ENCODE data around the gene PLEKHH1. TPM values are rescaled to one million over a fixed set of nuclear protein-coding genes. Genes with fewer than 3 reads are reported as not detected.

Gene PLEKHH1
- total RNA-seq, 1 donor from 2014 or later = 25.3 TPM

DNA sequence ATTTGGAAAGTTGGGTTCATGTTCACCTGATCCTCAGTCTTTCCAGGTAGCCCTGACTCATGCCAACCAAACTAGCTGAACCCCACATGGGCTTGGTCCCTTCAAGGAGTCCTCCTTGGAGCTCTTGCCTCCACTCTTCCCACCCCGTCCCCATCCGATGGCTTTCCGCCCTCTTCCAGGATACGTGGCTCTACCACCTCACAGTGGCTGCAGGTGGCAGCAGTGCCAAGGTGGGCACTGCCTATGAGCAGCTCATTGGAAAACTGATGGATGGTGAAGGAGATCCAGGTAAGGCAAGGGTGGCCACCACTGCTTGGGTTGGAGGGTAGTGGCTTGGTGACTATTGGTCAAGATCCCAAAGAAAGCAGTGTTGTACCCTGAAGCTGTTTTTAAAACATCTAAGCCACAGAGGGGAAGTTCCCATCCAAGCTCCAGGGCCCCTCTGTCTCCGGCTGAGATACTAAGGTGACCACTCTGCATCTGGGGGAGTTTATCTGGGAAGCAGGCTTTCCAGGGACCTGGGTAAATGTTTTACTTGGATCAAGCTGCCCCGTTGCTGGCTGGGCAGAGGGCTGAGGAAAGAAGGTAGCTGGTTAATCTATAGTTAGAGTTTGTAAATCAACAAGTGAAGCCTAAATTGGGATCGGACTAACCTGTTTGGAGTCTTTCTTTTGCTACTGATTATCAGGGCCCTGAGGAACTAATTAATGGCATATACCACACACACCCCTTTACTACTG is 43.3 kb downstream of the PLEKHH1 start:
- Mint-ChIP-seq H3K4me3 (no peak overlapping the region), H3K4me1 (ENCODE audit: unreplicated experiment) (peaks cover 2% of the 10 kb centered on the region), H3K9me3 (no peaks in the 10 kb centered on the region), H3K27me3 (no peaks in the 10 kb centered on the region), H3K36me3 (peaks cover 3% of the 10 kb centered on the region), H3K27ac (no peak overlapping the region)
- no peak for DNase-seq (ENCODE audit: extremely low spot score, unreplicated experiment)
- TF ChIP-seq, protein P1, sequence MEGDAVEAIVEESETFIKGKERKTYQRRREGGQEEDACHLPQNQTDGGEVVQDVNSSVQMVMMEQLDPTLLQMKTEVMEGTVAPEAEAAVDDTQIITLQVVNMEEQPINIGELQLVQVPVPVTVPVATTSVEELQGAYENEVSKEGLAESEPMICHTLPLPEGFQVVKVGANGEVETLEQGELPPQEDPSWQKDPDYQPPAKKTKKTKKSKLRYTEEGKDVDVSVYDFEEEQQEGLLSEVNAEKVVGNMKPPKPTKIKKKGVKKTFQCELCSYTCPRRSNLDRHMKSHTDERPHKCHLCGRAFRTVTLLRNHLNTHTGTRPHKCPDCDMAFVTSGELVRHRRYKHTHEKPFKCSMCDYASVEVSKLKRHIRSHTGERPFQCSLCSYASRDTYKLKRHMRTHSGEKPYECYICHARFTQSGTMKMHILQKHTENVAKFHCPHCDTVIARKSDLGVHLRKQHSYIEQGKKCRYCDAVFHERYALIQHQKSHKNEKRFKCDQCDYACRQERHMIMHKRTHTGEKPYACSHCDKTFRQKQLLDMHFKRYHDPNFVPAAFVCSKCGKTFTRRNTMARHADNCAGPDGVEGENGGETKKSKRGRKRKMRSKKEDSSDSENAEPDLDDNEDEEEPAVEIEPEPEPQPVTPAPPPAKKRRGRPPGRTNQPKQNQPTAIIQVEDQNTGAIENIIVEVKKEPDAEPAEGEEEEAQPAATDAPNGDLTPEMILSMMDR (conservative IDR thresholded peaks at IDR 0.05) = no peak

DNA sequence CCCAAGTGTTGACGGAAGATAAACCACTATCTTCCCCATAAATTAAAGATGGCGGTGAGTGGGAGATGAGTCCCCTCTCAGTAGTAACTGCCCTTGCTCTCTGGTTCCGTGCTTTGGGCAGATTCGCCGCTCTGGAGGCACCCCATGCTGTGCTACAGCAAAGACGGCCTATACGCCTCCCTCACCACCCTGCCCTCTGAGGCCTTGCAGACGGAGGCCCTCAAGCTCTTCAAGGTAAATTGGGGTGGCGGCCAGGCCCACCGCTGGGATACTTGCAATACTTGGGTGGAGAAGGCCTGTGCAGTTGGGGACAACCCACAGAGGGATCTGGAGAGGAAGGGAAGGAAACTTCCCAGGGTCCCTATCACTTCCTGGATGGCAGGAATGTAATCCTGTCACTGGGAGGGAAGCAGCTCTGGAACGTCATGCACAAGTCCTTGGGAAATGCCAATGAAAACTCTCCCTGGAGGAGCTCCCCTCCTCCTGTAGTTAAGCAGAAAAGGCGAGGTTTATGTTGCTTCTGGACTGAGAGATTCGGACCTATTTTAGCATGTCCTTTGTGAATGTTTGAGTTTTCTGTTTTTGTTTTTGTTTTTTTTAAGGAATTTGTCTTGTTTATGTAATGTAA is 44.2 kb downstream of the PLEKHH1 start:
- TF ChIP-seq, protein P1 (conservative IDR thresholded peaks at IDR 0.05) = no peak
- Mint-ChIP-seq H3K27ac (no peak overlapping the region), H3K4me1 (ENCODE audit: unreplicated experiment) (no peaks in the 10 kb centered on the region), H3K36me3 (peaks cover 3% of the 10 kb centered on the region), H3K4me3 (no peak overlapping the region), H3K9me3 (no peaks in the 10 kb centered on the region), H3K27me3 (no peaks in the 10 kb centered on the region)
- DNase-seq (ENCODE audit: extremely low spot score, unreplicated experiment) = no peak

DNA sequence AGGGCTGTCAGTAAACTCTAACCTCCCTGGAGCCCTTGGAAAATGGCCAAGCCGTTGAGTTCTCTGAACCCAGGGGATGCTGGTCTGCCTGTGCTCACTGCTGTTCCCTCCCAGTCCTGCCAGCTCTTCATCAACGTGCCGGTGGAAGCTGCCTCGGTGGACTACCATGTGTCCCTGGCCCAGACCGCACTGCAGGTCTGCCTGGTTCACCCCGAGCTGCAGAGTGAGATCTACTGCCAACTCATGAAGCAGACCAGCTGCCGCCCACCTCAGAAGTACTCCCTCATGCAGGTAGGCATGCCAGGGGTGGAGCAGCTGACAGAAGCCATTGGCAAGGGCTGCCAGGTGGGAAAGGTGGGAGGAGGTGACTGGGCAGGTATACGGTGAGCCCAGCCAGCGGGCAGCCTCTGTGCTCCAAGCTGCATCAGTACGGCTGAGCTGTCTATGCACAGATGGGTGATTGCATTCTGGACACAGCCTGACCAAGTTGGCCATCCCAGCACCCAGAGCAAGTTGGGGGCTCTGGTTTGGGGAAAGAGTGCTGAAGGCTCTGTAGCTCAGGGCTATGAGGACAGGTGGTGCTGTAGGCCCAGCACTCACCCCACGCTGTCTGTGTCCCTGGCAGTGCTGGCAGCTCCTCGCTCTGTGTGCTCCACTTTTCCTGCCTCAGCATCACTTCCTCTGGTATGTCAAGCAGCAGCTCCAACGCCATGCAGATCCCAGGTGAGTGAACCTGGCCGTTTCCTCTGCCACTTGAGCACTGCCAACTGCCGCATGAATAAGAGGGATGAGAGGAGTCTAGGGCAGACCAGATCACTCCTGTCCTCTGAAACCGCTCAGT is 45.0 kb downstream of the PLEKHH1 start:
- no peak overlapping the region for H3K27ac Mint-ChIP-seq
- H3K27me3 Mint-ChIP-seq = no peaks in the 10 kb centered on the region
- H3K4me3 Mint-ChIP-seq = no peak overlapping the region
- TF ChIP-seq, protein P1 (conservative IDR thresholded peaks at IDR 0.05) = no peak
- DNase-seq (ENCODE audit: extremely low spot score, unreplicated experiment) = no peak
- H3K9me3 Mint-ChIP-seq = no peaks in the 10 kb centered on the region
- H3K4me1 Mint-ChIP-seq (ENCODE audit: unreplicated experiment) = no peaks in the 10 kb centered on the region
- H3K36me3 Mint-ChIP-seq = peaks cover 3% of the 10 kb centered on the region

DNA sequence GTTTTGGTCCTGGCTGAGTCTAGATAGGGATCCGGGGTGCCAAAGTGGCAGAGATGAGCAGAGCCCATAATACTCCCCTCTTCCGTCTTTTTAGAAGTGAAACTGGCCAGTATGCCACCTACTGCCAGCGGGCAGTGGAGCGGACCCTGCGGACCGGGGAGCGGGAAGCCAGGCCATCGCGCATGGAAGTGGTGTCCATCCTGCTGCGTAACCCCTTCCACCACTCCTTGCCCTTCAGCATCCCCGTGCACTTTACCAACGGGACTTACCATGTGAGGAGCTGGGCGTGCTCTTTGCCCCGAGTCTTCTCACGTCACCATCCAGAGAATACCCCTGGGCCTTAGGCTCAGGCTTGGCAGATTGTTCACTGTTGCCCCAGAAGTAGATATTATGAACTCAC is 46.0 kb downstream of the PLEKHH1 start:
- TF ChIP-seq, protein P1 (conservative IDR thresholded peaks at IDR 0.05) = no peak
- no peak overlapping the region for H3K27ac Mint-ChIP-seq
- no peaks in the 10 kb centered on the region for H3K27me3 Mint-ChIP-seq
- no peaks in the 10 kb centered on the region for H3K4me1 Mint-ChIP-seq (ENCODE audit: unreplicated experiment)
- DNase-seq (ENCODE audit: extremely low spot score, unreplicated experiment) = no peak
- no peaks in the 10 kb centered on the region for H3K36me3 Mint-ChIP-seq
- H3K9me3 Mint-ChIP-seq = no peaks in the 10 kb centered on the region
- H3K4me3 Mint-ChIP-seq = no peak overlapping the region

DNA sequence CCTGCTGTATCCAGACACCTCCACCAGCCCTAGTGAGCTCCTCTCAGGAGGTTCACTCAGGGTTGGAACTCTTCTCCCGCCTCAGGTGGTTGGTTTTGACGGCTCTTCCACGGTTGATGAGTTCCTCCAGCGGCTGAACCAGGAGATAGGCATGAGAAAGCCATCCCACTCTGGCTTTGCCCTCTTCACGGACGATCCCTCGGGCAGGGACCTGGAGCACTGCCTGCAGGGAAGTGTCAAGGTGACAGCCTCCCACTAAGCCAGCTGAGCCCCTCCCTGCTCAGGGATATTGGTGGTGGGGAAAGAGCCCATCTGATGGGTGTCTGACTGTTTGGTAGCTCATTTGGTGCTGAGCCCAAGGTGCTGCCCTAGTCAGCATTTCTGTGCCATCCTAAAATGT is 46.5 kb downstream of the PLEKHH1 start:
- H3K4me3 Mint-ChIP-seq = no peak overlapping the region
- H3K9me3 Mint-ChIP-seq = no peaks in the 10 kb centered on the region
- H3K27me3 Mint-ChIP-seq = no peaks in the 10 kb centered on the region
- H3K4me1 Mint-ChIP-seq (ENCODE audit: unreplicated experiment) = no peaks in the 10 kb centered on the region
- H3K36me3 Mint-ChIP-seq = no peaks in the 10 kb centered on the region
- H3K27ac Mint-ChIP-seq = no peak overlapping the region
- TF ChIP-seq, protein P1 (conservative IDR thresholded peaks at IDR 0.05) = no peak
- no peak for DNase-seq (ENCODE audit: extremely low spot score, unreplicated experiment)
